GM21423 (cell line): ENCODE data around the gene SULF2.

Source experiments
- ATAC-seq: cut with Tn5 transposase; IDR thresholded peaks from one replicate; pipeline ENCODE4 v1.9.1; 2021; ENCODE audit warnings: mild to moderate bottlenecking, moderate library complexity; ENCODE audit not compliant: unreplicated experiment

The SULF2 gene

GRCh38 chr20:47672886-47673670, 112.2 kb downstream of the SULF2 start:
- no peak for ATAC-seq

GRCh38 chr20:47672166-47672565, 113.1 kb downstream of the SULF2 start:
- ATAC-seq: no peak

GRCh38 chr20:47670913-47671312, 114.4 kb downstream of the SULF2 start:
- no peak for ATAC-seq

GRCh38 chr20:47669927-47670890, 115.1 kb downstream of the SULF2 start:
- no peak for ATAC-seq

GRCh38 chr20:47669489-47669888, 115.8 kb downstream of the SULF2 start:
- ATAC-seq: no peak

GRCh38 chr20:47669152-47669425, 116.2 kb downstream of the SULF2 start:
- ATAC-seq: no peak

GRCh38 chr20:47668313-47669151, 116.7 kb downstream of the SULF2 start:
- no peak for ATAC-seq

- no peak for ATAC-seq
Observed at GRCh38 chr20:47667531-47668312, 117.6 kb downstream of the SULF2 start.

GRCh38 chr20:47667086-47667485, 118.2 kb downstream of the SULF2 start:
- no peak for ATAC-seq

GRCh38 chr20:47666304-47666703, 119.0 kb downstream of the SULF2 start:
- no peak for ATAC-seq

- ATAC-seq: no peak
Observed at GRCh38 chr20:47665221-47665991, 119.9 kb downstream of the SULF2 start.

GRCh38 chr20:47664744-47665143, 120.5 kb downstream of the SULF2 start:
- ATAC-seq: no peak

GRCh38 chr20:47664068-47664437, 121.2 kb downstream of the SULF2 start:
- ATAC-seq: no peak

GRCh38 chr20:47663354-47664067, 121.8 kb downstream of the SULF2 start:
- no peak for ATAC-seq

- ATAC-seq: no peak
Observed at GRCh38 chr20:47662483-47663353, 122.6 kb downstream of the SULF2 start.

GRCh38 chr20:47661714-47662113, 123.6 kb downstream of the SULF2 start:
- ATAC-seq: no peak

GRCh38 chr20:47660983-47661700, 124.1 kb downstream of the SULF2 start:
- no peak for ATAC-seq

GRCh38 chr20:47660602-47660905, 124.7 kb downstream of the SULF2 start:
- ATAC-seq: no peak
